H1 (cell line): ENCODE data around the gene PXK. TPM values are rescaled to one million over a fixed set of nuclear protein-coding genes. Genes with fewer than 3 reads are reported as not detected.

Experiments used
- CTCF ChIA-PET: fragments of 300-600 bp; sonication (Branson Sonifier 250); formaldehyde crosslinking; loops from one replicate; lab custom pipeline; 2021; ENCODE audit not compliant: partially characterized antibody; lab: Charles Lee
- POLR2A ChIA-PET: fragments of 300-600 bp; sonication (Branson Sonifier 250); formaldehyde crosslinking; loops from one replicate; lab custom pipeline; 2021; ENCODE audit warnings: inconsistent platforms; ENCODE audit not compliant: partially characterized antibody; lab: Charles Lee
- DNase-seq, 2 experiments: peaks; one replicate each; pipeline versions ENCODE4 v3.0.0 to v3.0.0-alpha.2; 2010 to 2022; ENCODE audit warnings: low spot score in 2 of 2, low read depth in 1 of 2, mixed read lengths in 1 of 2
- FAIRE-seq: peaks from 2 replicates; lab custom pipeline; 2011; peaks lifted over from hg19 to GRCh38; lab: Jason Lieb, UNC
- H2AFZ ChIP-seq: 2 replicates; pipeline ENCODE4 v1.8.1; 2012; ENCODE audit warnings: low read length, inconsistent platforms
- H2AK5ac ChIP-seq: 2 replicates; pipeline ENCODE4 v1.6.1; 2013; ENCODE audit warnings: low read depth, low read length
- H2BK120ac ChIP-seq: replicated peaks from 2 replicates; pipeline ENCODE3; 2013; ENCODE audit warnings: low read depth, low read length, inconsistent platforms
- H2BK12ac ChIP-seq: 2 replicates; pipeline ENCODE4 v1.6.1; 2013; ENCODE audit warnings: low read depth, low read length
- H2BK15ac ChIP-seq: 2 replicates; pipeline ENCODE4 v1.6.1; 2013; ENCODE audit warnings: low read length
- H2BK20ac ChIP-seq: 2 replicates; pipeline ENCODE4 v1.6.1; 2013; ENCODE audit warnings: low read length
- H2BK5ac ChIP-seq: 2 replicates; pipeline ENCODE4 v1.6.1; 2013; ENCODE audit warnings: low read depth, low read length
- H3K14ac ChIP-seq: 2 replicates; pipeline ENCODE4 v1.6.1; 2013; ENCODE audit warnings: inconsistent platforms; ENCODE audit not compliant: insufficient read length
- H3K18ac ChIP-seq: 2 replicates; pipeline ENCODE4 v1.6.1; 2013; ENCODE audit warnings: low read length; ENCODE audit errors: extremely low read depth
- H3K23ac ChIP-seq: 2 replicates; pipeline ENCODE4 v1.6.1; 2013; ENCODE audit warnings: inconsistent platforms; ENCODE audit not compliant: insufficient read length
- H3K23me2 ChIP-seq: 2 replicates; pipeline ENCODE4 v1.6.1; 2013; ENCODE audit warnings: low read depth, low read length
- H3K27ac ChIP-seq: 2 replicates; pipeline ENCODE4 v1.6.1; 2011; ENCODE audit warnings: low read depth, low read length, inconsistent platforms
- H3K27me3 ChIP-seq, 4 experiments: replicated peaks in 1 of 4; 1 replicate in 1 of 4; 2 replicates in 3 of 4; pipeline versions ENCODE4 v1.6.1 to v1.8.1; 2011 to 2013; ENCODE audit warnings: low read length in 3 of 4, mild to moderate bottlenecking in 3 of 4, inconsistent platforms in 2 of 4, mixed read lengths in 2 of 4, moderate library complexity in 1 of 4; ENCODE audit not compliant: control insufficient read depth in 3 of 4, insufficient read depth in 3 of 4; ENCODE audit errors: extremely low read depth in 1 of 4
- H3K36me3 ChIP-seq, 4 experiments: 2 replicates each; pipeline versions ENCODE4 v1.6.1 to v1.8.1; 2011 to 2013; ENCODE audit warnings: mild to moderate bottlenecking in 4 of 4, low read length in 3 of 4, moderate library complexity in 2 of 4, control low read depth in 1 of 4, inconsistent platforms in 1 of 4; ENCODE audit not compliant: insufficient read depth in 4 of 4, control insufficient read depth in 2 of 4
- H3K4ac ChIP-seq: replicated peaks from 2 replicates; pipeline ENCODE3; 2013; ENCODE audit warnings: low read length, low read depth, mixed read lengths, inconsistent platforms; ENCODE audit not compliant: insufficient read length
- H3K4me1 ChIP-seq, 4 experiments: replicated peaks in 1 of 4; 1 replicate in 1 of 4; 2 replicates in 3 of 4; pipeline versions ENCODE4 v1.6.1 to v1.8.1; 2011 to 2013; ENCODE audit warnings: low read length in 3 of 4, inconsistent platforms in 2 of 4, mixed read lengths in 1 of 4; ENCODE audit not compliant: insufficient read depth in 4 of 4, control insufficient read depth in 3 of 4
- H3K4me2 ChIP-seq, 2 experiments: 2 replicates each; pipeline versions ENCODE4 v1.6.1 to v1.8.1; 2011 to 2013; ENCODE audit warnings: low read depth in 2 of 2, low read length in 2 of 2, control low read depth in 1 of 2, inconsistent platforms in 1 of 2, mild to moderate bottlenecking in 1 of 2; ENCODE audit not compliant: insufficient read depth in 1 of 2
- H3K4me3 ChIP-seq, 4 experiments: fragments of 200-600, 300-600 bp in 1 of 4; sonication (generic), shearing (Covaris generic), sonication (Bioruptor Twin) in 1 of 4; 2 replicates each; pipeline versions ENCODE4 v1.5.1 to v1.8.1; 2011 to 2016; ENCODE audit warnings: low read length in 4 of 4, low read depth in 3 of 4, control low read depth in 2 of 4, inconsistent platforms in 2 of 4, mild to moderate bottlenecking in 2 of 4, mixed read lengths in 1 of 4, moderate library complexity in 1 of 4; ENCODE audit not compliant: insufficient read depth in 2 of 4; ENCODE audit errors: extremely low read depth in 1 of 4
- H3K56ac ChIP-seq: replicated peaks from 2 replicates; pipeline ENCODE3; 2013; ENCODE audit warnings: low read depth, mild to moderate bottlenecking, mixed read lengths, low read length, inconsistent platforms; ENCODE audit not compliant: insufficient read length
- H3K79me1 ChIP-seq: 2 replicates; pipeline ENCODE4 v1.6.1; 2013; ENCODE audit warnings: low read depth, low read length, control low read depth
- H3K79me2 ChIP-seq, 2 experiments: 2 replicates each; pipeline versions ENCODE4 v1.6.1 to v1.8.1; 2012 to 2013; ENCODE audit warnings: low read length in 2 of 2, mild to moderate bottlenecking in 2 of 2, inconsistent platforms in 1 of 2; ENCODE audit not compliant: insufficient read depth in 2 of 2, control insufficient read depth in 1 of 2
- H3K9ac ChIP-seq, 4 experiments: replicated peaks in 1 of 4; 1 replicate in 1 of 4; 2 replicates in 3 of 4; pipeline versions ENCODE4 v1.6.1 to v1.8.1; 2011 to 2013; ENCODE audit warnings: low read depth in 3 of 4, low read length in 3 of 4, control low read depth in 2 of 4, mild to moderate bottlenecking in 2 of 4, moderate library complexity in 2 of 4, inconsistent platforms in 1 of 4; ENCODE audit errors: extremely low read depth in 1 of 4
- H3K9me3 ChIP-seq, 2 experiments: 2 replicates each; pipeline versions ENCODE4 v1.6.1 to v1.8.1; 2012 to 2013; ENCODE audit warnings: mild to moderate bottlenecking in 2 of 2, moderate library complexity in 2 of 2, control low read depth in 1 of 2, inconsistent platforms in 1 of 2, low read depth in 1 of 2, low read length in 1 of 2, mixed read lengths in 1 of 2; ENCODE audit not compliant: insufficient read depth in 2 of 2
- H4K20me1 ChIP-seq, 2 experiments: replicated peaks in 1 of 2; 2 replicates each; pipeline versions ENCODE3 to v1.8.1; 2011 to 2013; ENCODE audit warnings: inconsistent platforms in 2 of 2, low read length in 2 of 2, mild to moderate bottlenecking in 1 of 2; ENCODE audit not compliant: insufficient read depth in 2 of 2, control insufficient read depth in 1 of 2
- H4K5ac ChIP-seq: 2 replicates; pipeline ENCODE4 v1.6.1; 2013; ENCODE audit warnings: low read length, low read depth, mixed read lengths, inconsistent platforms; ENCODE audit not compliant: insufficient read length
- H4K8ac ChIP-seq: 2 replicates; pipeline ENCODE4 v1.8.0; 2013; ENCODE audit warnings: mild to moderate bottlenecking, moderate library complexity, low read length, inconsistent platforms; ENCODE audit not compliant: insufficient read depth; ENCODE audit errors: extremely low read depth
- H4K91ac ChIP-seq: replicated peaks from 2 replicates; pipeline ENCODE3; 2013; ENCODE audit warnings: low read length, mixed read lengths, inconsistent platforms; ENCODE audit not compliant: insufficient read length
- JUN ChIP-seq: IDR thresholded peaks from 2 replicates; pipeline ENCODE4 v1.6.1; 2011; ENCODE audit warnings: low read depth, mild to moderate bottlenecking, improper control_type of control experiment, low read length
- NANOG ChIP-seq: IDR thresholded peaks from 2 replicates; pipeline ENCODE4 v1.6.1; 2011; ENCODE audit warnings: low read length, low read depth, mild to moderate bottlenecking, inconsistent platforms; ENCODE audit not compliant: insufficient read depth, poor library complexity, severe bottlenecking
- RBBP5 ChIP-seq: IDR thresholded peaks from 2 replicates; pipeline ENCODE4 v1.7.1; 2012; ENCODE audit warnings: low read depth, mild to moderate bottlenecking, inconsistent platforms, low read length, moderate library complexity, borderline replicate concordance
- WGBS, 2 experiments: shearing (Covaris generic) in 1 of 2; methylation state at CpG; one replicate each; pipeline versions ENCODE4 v1.1.6 to v1.1.7; 2013 to 2015; ENCODE audit warnings: low lambda C conversion rate in 2 of 2, mixed read lengths in 2 of 2, inconsistent platforms in 1 of 2, low coverage in 1 of 2, missing lambda C conversion rate in 1 of 2; ENCODE audit not compliant: insufficient replicate concordance in 2 of 2, insufficient coverage in 1 of 2, insufficient read length in 1 of 2; ENCODE audit errors: extremely low coverage in 1 of 2, missing lambda C conversion rate in 1 of 2; 5-methylcytosine and 5-hydroxymethylcytosine counted together
- polyA plus RNA-seq, 7 experiments: library from polyadenylated mRNA; depleted of rRNA in 3 of 7; stranded (reverse) in 5 of 7; unstranded in 2 of 7; fragments of >200 nt in 5 of 7; fragments of 200-250 nt in 2 of 7; gene quantifications; 1 replicate in 5 of 7; 2 replicates in 1 of 7; 4 replicates in 1 of 7; pipeline versions ENCODE4 v1.2.1 to v1.2.3, GENCODE V29; 2011 to 2013; ENCODE audit warnings: missing spikeins in 2 of 7, mixed read lengths in 2 of 7
- total RNA-seq: library from RNA; stranded (reverse); fragmentation: NEBNext Ultra II Directional; extraction: Animal tissue kit (Norgen Biotek cat#: 25700); gene quantifications from 2 replicates; pipeline ENCODE4 v1.2.1, GENCODE V29; 2021

PXK gene
- total and polyA plus RNA-seq, 2 of the 8 experiments (the other 6 are each of a cell fraction or from before 2014, with no cell fraction given): 3.5 to 7.1 TPM

- no peak overlapping the region for H4K91ac ChIP-seq
- 0 out of 7 replicates have a peak, but pooled peaks cover 0 to 3% (median 2%) of the 10 kb centered on the region in 4 experiments for H3K4me1 ChIP-seq
- H2AFZ ChIP-seq: no peak overlapping the region
- no peaks in the 10 kb centered on the region for H3K79me2 ChIP-seq
- POLR2A ChIA-PET: no interaction called here
- FAIRE-seq: no peak
- no peak overlapping the region for H3K4me3 ChIP-seq
- CTCF ChIA-PET: interaction anchor here (0.6 to 1.6 kb wide), 5 partner anchors 9 to 65 kb away, joined by 3 to 4 read pairs (median 3); no protein-coding TSS in a partner anchor
- no peak overlapping the region for H3K56ac ChIP-seq
- H2BK20ac ChIP-seq: no peak overlapping the region
- no peak overlapping the region for H3K23ac ChIP-seq
- no peaks in the 10 kb centered on the region for H3K79me1 ChIP-seq
- H2AK5ac ChIP-seq: no peak overlapping the region
- no peaks in the 10 kb centered on the region for H4K20me1 ChIP-seq
- H3K36me3 ChIP-seq: no peaks in the 10 kb centered on the region
- H3K9me3 ChIP-seq: no peaks in the 10 kb centered on the region
- H2BK12ac ChIP-seq: no peak overlapping the region
- no peak overlapping the region for H4K8ac ChIP-seq
- H4K5ac ChIP-seq: no peak overlapping the region
- H3K27me3 ChIP-seq: no peaks in the 10 kb centered on the region; a peak in 1 of 7 replicates
- H2BK5ac ChIP-seq: no peak overlapping the region
- 100% methylated on average over 7 of the region's 7 CpGs; no CpG with 5 or more reads in 1 of the 2 experiments for WGBS, 2 experiments
- no peak overlapping the region for H2BK15ac ChIP-seq
- no peak overlapping the region for H3K18ac ChIP-seq
- no peak for DNase-seq
- H3K14ac ChIP-seq: no peak overlapping the region
- no peaks in the 10 kb centered on the region; the same call in 1 of the 2 replicates for H3K23me2 ChIP-seq
- H3K4me2 ChIP-seq: no peak overlapping the region
- no peak overlapping the region for H3K9ac ChIP-seq
- H3K27ac ChIP-seq: no peak overlapping the region
- H3K4ac ChIP-seq: no peak overlapping the region
- no peak overlapping the region for H2BK120ac ChIP-seq
- TF ChIP-seq RBBP5: no peak
- TF ChIP-seq NANOG: no peak
- no peak for TF ChIP-seq JUN
Observed at GRCh38 chr3:58347984-58348383, 15.3 kb downstream of the PXK start.
